Parathyroid adenoma (tissue), 2 donors: ENCODE results near the gene LBHD1.
"Not testable (repeated sequence)": the region's sequence is repeated elsewhere in the genome, so short reads cannot be mapped to it uniquely, and the experiment has no call there.

Experiments used
- H2AFZ ChIP-seq: fragments of 300-600 bp; sonication (generic); one replicate; pipeline ENCODE4 v1.7.0; 2017; ENCODE audit warnings: antibody characterized with exemption, mild to moderate bottlenecking
- H3K27ac ChIP-seq: fragments of 300-600 bp; sonication (generic); one replicate; pipeline ENCODE4 v1.7.0; 2017
- H3K27me3 ChIP-seq: fragments of 300-600 bp; sonication (generic); one replicate; pipeline ENCODE4 v1.7.0; 2017; ENCODE audit warnings: low read length; ENCODE audit not compliant: control insufficient read depth, insufficient read depth
- H3K36me3 ChIP-seq: fragments of 300-600 bp; sonication (generic); one replicate; pipeline ENCODE4 v1.7.0; 2017; ENCODE audit warnings: low read length; ENCODE audit not compliant: control insufficient read depth, insufficient read depth
- H3K4me1 ChIP-seq: fragments of 300-600 bp; sonication (generic); one replicate; pipeline ENCODE4 v1.7.0; 2017; ENCODE audit warnings: control low read depth
- H3K4me2 ChIP-seq: fragments of 300-600 bp; sonication (generic); one replicate; pipeline ENCODE4 v1.7.0; 2017; ENCODE audit warnings: low read length
- H3K4me3 ChIP-seq: fragments of 300-600 bp; sonication (generic); one replicate; pipeline ENCODE4 v1.7.0; 2017; ENCODE audit warnings: low read depth, low read length
- H3K79me2 ChIP-seq: fragments of 300-600 bp; sonication (generic); one replicate; pipeline ENCODE4 v1.7.0; 2017; ENCODE audit warnings: control low read depth
- H3K9ac ChIP-seq: fragments of 300-600 bp; sonication (generic); one replicate; pipeline ENCODE4 v1.7.0; 2017; ENCODE audit warnings: mild to moderate bottlenecking
- H3K9me3 ChIP-seq: fragments of 300-600 bp; sonication (generic); one replicate; pipeline ENCODE4 v1.7.0; 2017; ENCODE audit warnings: low read length; ENCODE audit not compliant: control insufficient read depth
- CTCF ChIP-seq: fragments of 300-600 bp; sonication (generic); IDR thresholded peaks from one replicate; pipeline ENCODE4 v1.7.0; 2017; ENCODE audit warnings: antibody characterized with exemption, mild to moderate bottlenecking
- donor health status: primary hyperparathyroidism.

LBHD1 gene

GRCh38 chr11:62707277-62707861, 35.3 kb upstream of the LBHD1 start, which contains the start of the genes BSCL2 and GNG3:
Gene BSCL2, minus strand, starts transcription at chr11:62707424. Its CDS starts 229 bp downstream, at chr11:62707195.
Gene GNG3, plus strand, starts transcription at chr11:62707676. Its CDS starts 620 bp downstream, at chr11:62708296.
- Histone ChIP-seq H3K4me1 (peaks cover 7% of the 10 kb centered on the region), H3K4me2 (peak within 1 kb of the TSS; percentile 94), H3K27me3 (no peaks in the 10 kb centered on the region), H3K27ac (peak within 1 kb of the TSS; percentile 94), H3K9ac (no peak within 1 kb of the TSS), H3K79me2 (no peaks in the 10 kb centered on the region), H3K36me3 (no peaks in the 10 kb centered on the region), H3K9me3 (no peaks in the 10 kb centered on the region), H3K4me3 (peak within 1 kb of the TSS; percentile 78), H2AFZ (peak within 1 kb of the TSS; percentile 71)
- no peak for TF ChIP-seq CTCF

GRCh38 chr11:62706850-62707247, 34.8 kb upstream of the LBHD1 start:
- no peak overlapping the region for H2AFZ ChIP-seq
- peaks cover 7% of the 10 kb centered on the region for H3K4me1 ChIP-seq
- H3K27me3 ChIP-seq, result no peaks in the 10 kb centered on the region
- no peak overlapping the region for H3K9ac ChIP-seq
- H3K9me3 ChIP-seq, result no peaks in the 10 kb centered on the region
- no peak for TF ChIP-seq CTCF
- H3K36me3 ChIP-seq, result no peaks in the 10 kb centered on the region
- H3K4me3 ChIP-seq, result peak overlapping the region; percentile 78
- no peaks in the 10 kb centered on the region for H3K79me2 ChIP-seq
- H3K27ac ChIP-seq, result peak overlapping the region; percentile 78
- peak overlapping the region; percentile 94 for H3K4me2 ChIP-seq

GRCh38 chr11:62705880-62706849, 34.1 kb upstream of the LBHD1 start:
- Histone ChIP-seq H2AFZ (peak overlapping the region; percentile 71), H3K4me3 (peak overlapping the region; percentile 78), H3K9ac (no peak overlapping the region), H3K27ac (peak overlapping the region; percentile 78), H3K9me3 (no peaks in the 10 kb centered on the region), H3K79me2 (no peaks in the 10 kb centered on the region), H3K27me3 (no peaks in the 10 kb centered on the region), H3K4me2 (peak overlapping the region; percentile 94), H3K36me3 (no peaks in the 10 kb centered on the region), H3K4me1 (peaks cover 7% of the 10 kb centered on the region)
- TF ChIP-seq CTCF, result no peak

GRCh38 chr11:62705413-62705812, 33.3 kb upstream of the LBHD1 start:
- Histone ChIP-seq H3K4me3 (peak overlapping the region; percentile 78), H3K9ac (no peak overlapping the region)

GRCh38 chr11:62703921-62704320, 31.9 kb upstream of the LBHD1 start:
- not testable (repeated sequence) for H3K79me2 ChIP-seq, H3K4me2 ChIP-seq, H3K4me3 ChIP-seq, H3K9me3 ChIP-seq, H2AFZ ChIP-seq, H3K27ac ChIP-seq, H3K4me1 ChIP-seq, H3K36me3 ChIP-seq, H3K27me3 ChIP-seq, H3K9ac ChIP-seq

More at GRCh38 chr11:62705413-62705812, 33.3 kb upstream of the LBHD1 start:
- H3K79me2 ChIP-seq, result no peaks in the 10 kb centered on the region
- H3K4me2 ChIP-seq, result peak overlapping the region; percentile 76
- no peaks in the 10 kb centered on the region for H3K9me3 ChIP-seq
- no peak for TF ChIP-seq CTCF
- H3K27me3 ChIP-seq, result no peaks in the 10 kb centered on the region
- no peaks in the 10 kb centered on the region for H3K36me3 ChIP-seq
- H3K4me1 ChIP-seq, result peaks cover 7% of the 10 kb centered on the region
- peak overlapping the region; percentile 68 for H2AFZ ChIP-seq
- peak overlapping the region; percentile 78 for H3K27ac ChIP-seq
